ENCODE data around the gene NUP98. TPM values are rescaled to one million over a fixed set of nuclear protein-coding genes. Genes with fewer than 3 reads are reported as not detected.

NUP98 gene
- polyA plus RNA-seq, 2 of the 4 experiments (the other 2 are of a cell fraction) = 54.2 to 121 TPM

- ChIA-PET POLR2A (interaction anchor here (1.0 kb wide), 1 partner anchor 29 kb away, joined by 3 read pairs; no protein-coding TSS in a partner anchor), CTCF (interaction anchor here (1.1 to 1.4 kb wide), 2 partner anchors 28 to 246 kb away, joined by 3 to 8 read pairs; partner anchors contain the start of gene STIM1)
- peaks cover 6% of the 10 kb centered on the region; the same call in 1 of the 3 replicates for H3K4me1 ChIP-seq
- H3K27ac ChIP-seq = no peak overlapping the region
- no peak overlapping the region for H3K4me3 ChIP-seq
- no peak for DNase-seq (ENCODE audit: low read depth in 1 of 2, low spot score in 1 of 2)
- TF ChIP-seq POLR2AphosphoS2 (conservative IDR thresholded peaks at IDR 0.05; ENCODE audit: low read length) (0 out of 2 replicates have a peak, but pooled peaks have one; percentile 31), ZFP36 (IDR thresholded peaks at IDR 0.05; ENCODE audit: borderline replicate concordance, partially characterized antibody) (no peak)
- H3K4me2 ChIP-seq = no peak overlapping the region
- no peaks in the 10 kb centered on the region for H3K9me3 ChIP-seq
- WGBS (ENCODE audit: missing lambda C conversion rate) = 95% methylated on average over 3 of the region's 3 CpGs
- no peak for FAIRE-seq
- ATAC-seq = no peak
Measured at GRCh38 chr11:3826721-3827120, 29.4 kb upstream of the NUP98 start.

GRCh38 chr11:3825473-3826154, 28.3 kb upstream of the NUP98 start:
- TF ChIP-seq NFE2L2 (conservative IDR thresholded peaks at IDR 0.05; ENCODE audit: low read length) = no peak
- TF ChIP-seq ELK1 (IDR thresholded peaks at IDR 0.05; ENCODE audit: low read depth, low read length) = no peak
- no peak for TF ChIP-seq REST (IDR thresholded peaks at IDR 0.05)
- TF ChIP-seq POLR2A (IDR thresholded peaks at IDR 0.05; ENCODE audit: low read length) = no peak
- no peak for TF ChIP-seq ATOH8 (CRISPR knock-in tag; IDR thresholded peaks at IDR 0.05; ENCODE audit: low read depth)
- no peak for TF ChIP-seq RCOR1 (IDR thresholded peaks at IDR 0.05; ENCODE audit: low read depth, low read length)
- no peak for TF ChIP-seq PHF8 (IDR thresholded peaks at IDR 0.05; ENCODE audit: borderline replicate concordance, low read depth)
- no peak for TF ChIP-seq CHD2 (IDR thresholded peaks at IDR 0.05; ENCODE audit: low read length, partially characterized antibody)
- TF ChIP-seq JUN (IDR thresholded peaks at IDR 0.05) = 0 out of 5 replicates have a peak, but pooled peaks of 1 of the 2 experiments have one; percentile 7
- no peak for TF ChIP-seq KDM5A (IDR thresholded peaks at IDR 0.05)
- no peak for TF ChIP-seq MYC (IDR thresholded peaks at IDR 0.05; ENCODE audit: borderline replicate concordance, low read length)
- TF ChIP-seq BCL3 (IDR thresholded peaks at IDR 0.05) = 0 out of 3 replicates have a peak, but pooled peaks have one; percentile 21
- FAIRE-seq (no peak), DNase-seq (ENCODE audit: low read depth in 1 of 2, low spot score in 1 of 2) (no peak), ATAC-seq (no peak; a peak in 1 of 6 replicates)
- H3K4me3 ChIP-seq = no peak overlapping the region
- no peak overlapping the region for H3K27ac ChIP-seq
- ChIA-PET CTCF (interaction anchor here (0.8 to 1.4 kb wide), 10 partner anchors 8 to 181 kb away, joined by 3 to 9 read pairs (median 5); partner anchors contain the start of genes RHOG and STIM1), POLR2A (interaction anchor here (0.6 to 0.9 kb wide), 2 partner anchors 28 to 45 kb away, joined by 3 to 9 read pairs; no protein-coding TSS in a partner anchor)
- no peaks in the 10 kb centered on the region for H3K9me3 ChIP-seq
- H3K4me1 ChIP-seq = peaks cover 6% of the 10 kb centered on the region; the same call in 1 of the 3 replicates
- WGBS (ENCODE audit: missing lambda C conversion rate) = 79% methylated on average over 8 of the region's 8 CpGs
- no peak overlapping the region for H3K4me2 ChIP-seq

Measured in A549 (cell line).